SK-N-SH (cell line): ENCODE measurements around the gene MTARC1. TPM values are rescaled to one million over a fixed set of nuclear protein-coding genes. Genes with fewer than 3 reads are reported as not detected.

ENCODE experiments used
- CTCF ChIA-PET: fragments of 300-600, 350-600 bp; formaldehyde crosslinking; extraction: SDS; loops from one replicate; lab custom pipeline; 2021; lab: Yijun Ruan, JAX
- POLR2A ChIA-PET: fragments of 350-600 bp; sonication (Branson Sonifier 250); formaldehyde crosslinking; extraction: SDS; loops from one replicate; lab custom pipeline; 2020; ENCODE audit warnings: antibody characterized with exemption, inconsistent platforms; lab: Yijun Ruan, JAX
- DNase-seq: peaks from one replicate; pipeline ENCODE4 v3.0.0; 2012
- H2AFZ ChIP-seq: fragments of 200-600 bp; sonication (generic); 2 replicates; pipeline ENCODE4 v1.8.1; 2016; ENCODE audit warnings: antibody characterized with exemption, mild to moderate bottlenecking, low read depth
- H3F3A ChIP-seq: fragments of 200-600 bp; sonication (generic); replicated peaks from 2 replicates; pipeline ENCODE3; 2016; ENCODE audit warnings: antibody characterized with exemption, mild to moderate bottlenecking; ENCODE audit not compliant: insufficient read depth
- H3K27ac ChIP-seq, 2 experiments: fragments of 200-500 bp in 1 of 2; fragments of 200-600 bp in 1 of 2; sonication (Bioruptor generic) in 1 of 2; sonication (generic), shearing (Covaris generic) in 1 of 2; 2 replicates each; pipeline versions ENCODE4 v1.5.1 to v1.6.1; 2014 to 2016; ENCODE audit warnings: low read depth in 2 of 2, inconsistent platforms in 1 of 2, low read length in 1 of 2, mild to moderate bottlenecking in 1 of 2, mixed read lengths in 1 of 2
- H3K27me3 ChIP-seq: fragments of 200-600 bp; sonication (generic), shearing (Covaris generic); 2 replicates; pipeline ENCODE4 v1.6.1; 2016; ENCODE audit warnings: mixed run types; ENCODE audit not compliant: insufficient read depth
- H3K36me3 ChIP-seq, 2 experiments: fragments of 200-500 bp in 1 of 2; fragments of 200-600 bp in 1 of 2; sonication (Bioruptor generic) in 1 of 2; sonication (generic) in 1 of 2; replicated peaks in 1 of 2; 2 replicates each; pipeline versions ENCODE3 to v1.5.1; 2014 to 2016; ENCODE audit warnings: low read length in 1 of 2, mild to moderate bottlenecking in 1 of 2; ENCODE audit not compliant: insufficient read depth in 2 of 2, control insufficient read depth in 1 of 2
- H3K4me1 ChIP-seq, 2 experiments: fragments of 200-500 bp in 1 of 2; fragments of 200-600 bp in 1 of 2; sonication (Bioruptor generic) in 1 of 2; sonication (generic), shearing (Covaris generic) in 1 of 2; 2 replicates each; pipeline versions ENCODE4 v1.5.1 to v1.6.1; 2014 to 2016; ENCODE audit warnings: low read depth in 1 of 2, low read length in 1 of 2, mixed run types in 1 of 2; ENCODE audit not compliant: insufficient read depth in 2 of 2, control insufficient read depth in 1 of 2
- H3K4me2 ChIP-seq: fragments of 200-600 bp; sonication (generic), shearing (Covaris generic); 2 replicates; pipeline ENCODE4 v1.6.1; 2017; ENCODE audit warnings: mixed run types
- H3K4me3 ChIP-seq, 2 experiments: fragments of 200-500 bp in 1 of 2; fragments of 200-600 bp in 1 of 2; sonication (Bioruptor generic) in 1 of 2; sonication (generic), shearing (Covaris generic) in 1 of 2; 2 replicates each; pipeline versions ENCODE4 v1.5.1 to v1.8.1; 2014 to 2016; ENCODE audit warnings: low read depth in 2 of 2, inconsistent platforms in 1 of 2, low read length in 1 of 2, mild to moderate bottlenecking in 1 of 2, mixed read lengths in 1 of 2, moderate library complexity in 1 of 2
- H3K79me2 ChIP-seq: fragments of 200-600 bp; sonication (generic); 2 replicates; pipeline ENCODE4 v1.8.1; 2017; ENCODE audit warnings: mild to moderate bottlenecking; ENCODE audit not compliant: insufficient read depth
- H3K9ac ChIP-seq: fragments of 200-600 bp; sonication (generic); 2 replicates; pipeline ENCODE4 v1.6.1; 2017; ENCODE audit warnings: mixed run types
- H3K9me2 ChIP-seq: fragments of 200-600 bp; sonication (generic); 2 replicates; pipeline ENCODE4 v1.6.1; 2017; ENCODE audit warnings: mixed run types
- H3K9me3 ChIP-seq: fragments of 200-600 bp; sonication (generic); 2 replicates; pipeline ENCODE4 v1.6.1; 2017; ENCODE audit warnings: mixed run types, mild to moderate bottlenecking, moderate library complexity
- H4K20me1 ChIP-seq: fragments of 200-600 bp; sonication (generic); 2 replicates; pipeline ENCODE4 v1.6.1; 2017; ENCODE audit warnings: mild to moderate bottlenecking, mixed run types; ENCODE audit not compliant: insufficient read depth
- CHD2 ChIP-seq: fragments of 150-350 bp; IDR thresholded peaks from 2 replicates; pipeline ENCODE4 v1.6.1; 2018; ENCODE audit warnings: low read length; ENCODE audit not compliant: partially characterized antibody
- CTCF ChIP-seq: fragments of 200-600 bp; sonication (generic); IDR thresholded peaks from 2 replicates; pipeline ENCODE4 v1.6.1; 2017; ENCODE audit warnings: antibody characterized with exemption, mild to moderate bottlenecking, moderate library complexity
- EP300 ChIP-seq, 2 experiments: IDR thresholded peaks; 2 replicates each; pipeline versions ENCODE4 v1.4.0 to v1.6.1; 2012; ENCODE audit warnings: borderline replicate concordance in 1 of 2, low read depth in 1 of 2, low read length in 1 of 2
- EZH2phosphoT487 ChIP-seq: fragments of 200-600 bp; sonication (generic); IDR thresholded peaks from 2 replicates; pipeline ENCODE4 v1.6.1; 2017; ENCODE audit warnings: low read depth, mixed run types, mild to moderate bottlenecking, antibody characterized with exemption, moderate library complexity, borderline replicate concordance
- FOXM1 ChIP-seq: IDR thresholded peaks from 2 replicates; pipeline ENCODE4 v1.4.0; 2012; ENCODE audit warnings: low read depth, mild to moderate bottlenecking
- GATA2 ChIP-seq: sonication (generic); formaldehyde crosslinking; IDR thresholded peaks from 2 replicates; pipeline ENCODE4 v1.5.0; 2020; ENCODE audit warnings: mild to moderate bottlenecking, missing genetic modification reagents
- MXI1 ChIP-seq: IDR thresholded peaks from 2 replicates; pipeline ENCODE4 v1.6.1; 2012; ENCODE audit warnings: mild to moderate bottlenecking, low read depth, low read length, improper control_type of control experiment
- PBX3 ChIP-seq: IDR thresholded peaks from 2 replicates; pipeline ENCODE4; 2012
- POLR2AphosphoS5 ChIP-seq: IDR thresholded peaks from 2 replicates; pipeline ENCODE4 v1.6.1; 2012; ENCODE audit warnings: low read depth, low read length
- RAD21 ChIP-seq: IDR thresholded peaks from 2 replicates; pipeline ENCODE4 v1.6.1; 2012; ENCODE audit warnings: mild to moderate bottlenecking, low read length
- REST ChIP-seq: IDR thresholded peaks from 2 replicates; pipeline ENCODE4 v1.6.1; 2012; ENCODE audit warnings: mild to moderate bottlenecking, low read depth, low read length, moderate library complexity
- RFX5 ChIP-seq: IDR thresholded peaks from 2 replicates; pipeline ENCODE4 v1.6.1; 2012; ENCODE audit warnings: mild to moderate bottlenecking, improper control_type of control experiment, low read length
- USF2 ChIP-seq: fragments of 150-350 bp; IDR thresholded peaks from 2 replicates; pipeline ENCODE4 v1.6.1; 2017; ENCODE audit warnings: antibody characterized with exemption, low read length, low read depth, borderline replicate concordance
- YY1 ChIP-seq: IDR thresholded peaks from 2 replicates; pipeline ENCODE4 v1.4.0; 2012; ENCODE audit warnings: low read depth, mild to moderate bottlenecking
- WGBS: methylation state at CpG from one replicate; pipeline ENCODE4 v1.1.6; 2017; ENCODE audit warnings: low lambda C conversion rate; 5-methylcytosine and 5-hydroxymethylcytosine counted together
- polyA plus RNA-seq, 3 experiments: library from polyadenylated mRNA; depleted of rRNA; stranded (reverse); fragments of >200 nt; gene quantifications; 2 replicates each; pipeline ENCODE4 v1.2.3, GENCODE V29; 2012

The MTARC1 gene
- polyA plus RNA-seq, 1 of the 3 experiments (the other 2 are of a cell fraction): 6.1 TPM

- no peak for TF ChIP-seq YY1
- no peak for TF ChIP-seq REST
- TF ChIP-seq EP300 (IDR thresholded peaks at IDR 0.05; ENCODE audit: borderline replicate concordance in 1 of 2, low read depth in 1 of 2, low read length in 1 of 2): no peak
- TF ChIP-seq GATA2 (CRISPR knock-in tag): no peak
- TF ChIP-seq EZH2phosphoT487: no peak
- TF ChIP-seq RFX5: no peak
- TF ChIP-seq CHD2: no peak
- no peak for TF ChIP-seq PBX3
- no peak for TF ChIP-seq FOXM1
- TF ChIP-seq, all 33 proteins: peak for 0
These were observed 31.4 kb upstream of the MTARC1 start (continued) for GRCh38 chr1:220755309-220755708.

- H3K27ac ChIP-seq: no peak overlapping the region
- H3K79me2 ChIP-seq: no peaks in the 10 kb centered on the region
- TF ChIP-seq MXI1 (no peak), CTCF (no peak), USF2 (no peak), REST (no peak), RAD21 (no peak), POLR2AphosphoS5 (no peak)
- no peak overlapping the region for H3K9ac ChIP-seq
- H3K27me3 ChIP-seq: no peaks in the 10 kb centered on the region
- no peaks in the 10 kb centered on the region for H3K9me3 ChIP-seq
- no peaks in the 10 kb centered on the region for H3F3A ChIP-seq
- ChIA-PET POLR2A (no interaction called here), CTCF (interaction anchor here (1.1 to 7.9 kb wide), 2 partner anchors 18 to 76 kb away, joined by 4 to 54 read pairs; no protein-coding TSS in a partner anchor)
- no peak overlapping the region for H3K4me2 ChIP-seq
- DNase-seq: no peak
- H3K36me3 ChIP-seq: peaks cover 0 to 16% of the 10 kb centered on the region in 2 experiments
- no peak overlapping the region for H3K4me3 ChIP-seq
- no peaks in the 10 kb centered on the region for H3K4me1 ChIP-seq
- H4K20me1 ChIP-seq: no peaks in the 10 kb centered on the region
- H2AFZ ChIP-seq: no peak overlapping the region
- WGBS: 93% methylated on average over 3 of the region's 3 CpGs
- H3K9me2 ChIP-seq: no peaks in the 10 kb centered on the region
These were observed 29.3 kb upstream of the MTARC1 start for GRCh38 chr1:220757441-220757840.
